NCI-H82 (cell line): ENCODE results near the gene SGMS1.

Source experiments
- DNase-seq: peaks from one replicate; lab custom pipeline; 2025; lab: John Stamatoyannopoulos, UW

SGMS1 gene

DNA sequence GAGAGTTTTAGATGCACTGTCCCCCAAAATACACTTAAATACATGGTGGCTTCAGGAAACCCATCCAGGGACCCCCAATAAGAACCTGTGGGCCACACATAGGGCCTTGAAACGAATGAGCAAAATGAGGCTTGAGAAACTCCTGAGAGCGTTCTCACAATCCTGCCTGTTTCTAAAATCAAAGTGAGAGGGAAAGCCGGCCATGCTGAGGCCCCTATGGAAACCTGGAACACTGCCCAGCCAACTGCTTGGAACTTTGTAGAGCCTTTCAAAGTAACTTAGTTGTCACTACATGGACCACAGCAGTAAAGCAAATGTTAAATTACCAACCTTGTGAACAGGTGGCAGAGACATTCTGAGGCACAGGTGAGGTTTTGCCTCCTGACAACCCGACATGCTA is 13.4 kb downstream of the SGMS1 start:
- DNase-seq = no peak

GRCh38 chr10:50607356-50607925 is 16.3 kb downstream of the SGMS1 start:
- DNase-seq = no peak

GRCh38 chr10:50605951-50606270 is 17.8 kb downstream of the SGMS1 start:
- DNase-seq = no peak

DNA sequence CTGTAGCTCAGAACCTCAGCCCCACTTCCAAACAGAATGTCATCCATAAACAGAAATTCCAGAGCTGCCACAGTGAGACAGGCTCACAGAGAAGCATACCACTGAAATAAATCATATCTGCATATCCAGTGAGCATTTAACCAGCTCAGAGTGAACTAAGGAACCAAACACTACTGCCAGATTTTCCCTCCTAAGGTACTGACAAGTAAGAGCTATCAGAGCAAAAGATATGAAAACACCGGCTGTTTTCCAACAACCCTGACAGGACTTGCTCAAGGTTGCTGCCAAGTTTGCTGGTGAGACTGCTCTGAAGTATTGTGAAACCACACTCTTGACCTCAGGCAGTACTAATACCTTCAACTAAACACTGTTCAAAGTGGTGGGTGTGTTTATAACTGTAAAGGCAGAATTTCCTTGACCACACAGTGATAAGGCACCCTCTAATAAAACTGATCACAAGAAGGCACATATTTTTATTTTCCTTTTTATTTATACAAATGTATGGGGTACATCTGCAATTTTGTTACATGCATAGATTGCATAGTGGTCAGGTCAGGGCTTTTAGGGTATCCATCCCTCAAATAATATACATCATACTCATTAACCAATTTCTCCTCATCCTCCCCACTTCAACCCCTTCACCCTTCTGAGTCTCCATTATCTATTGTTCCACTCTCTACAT is 18.3 kb downstream of the SGMS1 start:
- no peak for DNase-seq

DNA sequence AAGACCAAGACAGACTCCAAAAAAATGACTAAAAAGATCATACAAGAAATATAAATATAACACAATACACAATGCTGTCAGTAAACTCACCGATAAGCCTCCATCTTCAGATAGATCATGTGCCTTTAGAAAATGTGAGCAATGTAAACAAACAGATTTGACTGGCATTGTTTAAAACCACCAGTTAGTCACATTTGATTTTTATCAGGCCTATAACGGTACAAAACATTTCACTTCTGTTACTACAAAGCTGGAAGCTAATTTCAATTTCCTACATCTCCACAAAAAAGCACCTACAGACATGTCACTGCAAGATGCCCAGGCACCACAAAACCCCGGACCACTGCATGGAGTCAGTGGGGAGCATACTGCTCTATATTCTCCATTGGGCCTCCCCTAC is 18.9 kb downstream of the SGMS1 start:
- DNase-seq = no peak

DNA sequence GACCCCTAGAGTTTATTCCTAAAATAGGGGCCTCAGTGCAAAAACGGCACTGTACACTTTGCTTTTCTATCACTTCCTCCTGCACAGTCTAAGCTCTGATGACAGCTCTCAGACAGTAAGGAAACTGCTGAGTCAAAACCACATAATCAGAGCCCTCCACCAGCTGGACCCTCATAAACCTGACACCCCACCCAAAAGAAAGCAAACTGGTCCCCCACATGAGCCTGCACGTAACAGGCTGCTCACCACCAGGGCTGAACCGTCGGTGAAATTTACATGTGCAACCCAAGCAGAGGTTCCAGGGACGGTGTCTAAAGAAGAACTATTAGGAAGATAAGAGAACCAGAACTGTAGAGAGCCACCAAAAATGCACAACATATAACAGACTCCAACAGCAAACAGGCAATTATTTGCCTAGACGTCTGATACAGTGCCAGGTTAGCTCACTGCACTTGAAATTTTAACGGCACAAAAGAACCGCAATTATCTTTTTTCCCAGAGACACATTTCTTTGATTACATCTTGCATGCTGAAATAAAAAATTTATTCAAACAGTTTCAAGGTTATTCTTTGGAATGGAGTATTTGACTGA is 19.6 kb downstream of the SGMS1 start:
- DNase-seq = no peak

GRCh38 chr10:50603151-50603850 is 20.5 kb downstream of the SGMS1 start:
- no peak for DNase-seq

- DNase-seq = no peak
These were observed 21.8 kb downstream of the SGMS1 start for GRCh38 chr10:50601974-50602373.

GRCh38 chr10:50600831-50601477 is 22.8 kb downstream of the SGMS1 start:
- DNase-seq = no peak

DNA sequence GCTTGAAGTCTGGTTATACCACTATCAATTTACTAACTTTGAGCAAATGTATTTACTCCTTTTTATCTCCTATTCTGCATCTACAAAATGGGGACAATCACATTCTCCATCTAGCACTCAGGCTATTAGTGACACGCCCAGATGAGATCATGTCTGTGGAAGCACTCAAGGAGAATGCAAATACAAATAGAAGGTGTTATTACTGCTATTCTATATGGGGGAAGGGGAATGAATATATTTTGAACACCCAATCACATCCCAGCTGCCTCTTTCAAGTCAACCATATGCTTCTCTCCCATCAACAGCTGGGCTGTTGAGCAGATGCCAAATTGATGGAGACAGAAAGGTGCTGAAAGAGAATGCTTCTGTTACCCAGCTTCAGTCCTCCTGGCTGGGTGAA is 23.5 kb downstream of the SGMS1 start:
- peak; percentile 13 for DNase-seq

- no peak for DNase-seq
These were observed 26.9 kb downstream of the SGMS1 start for GRCh38 chr10:50596897-50597296.

DNA sequence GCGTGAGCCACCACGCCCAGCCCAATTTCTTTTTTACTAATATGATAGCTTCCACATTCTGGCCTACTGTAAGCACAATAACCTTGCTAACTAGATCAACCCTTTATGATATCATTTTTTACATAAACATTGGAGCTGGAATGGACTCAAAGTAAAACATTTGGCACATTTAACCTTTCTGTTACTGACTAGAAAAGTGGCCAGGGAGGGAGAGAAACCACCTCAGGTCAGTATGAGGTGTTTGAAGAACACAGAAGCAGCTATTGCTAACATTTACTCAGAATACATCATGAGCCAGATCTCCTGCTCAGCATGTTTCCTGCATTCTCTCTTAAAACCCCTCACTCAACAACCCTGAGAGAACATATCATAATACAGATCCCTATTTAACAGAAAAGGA is 27.3 kb downstream of the SGMS1 start:
- DNase-seq = no peak

DNA sequence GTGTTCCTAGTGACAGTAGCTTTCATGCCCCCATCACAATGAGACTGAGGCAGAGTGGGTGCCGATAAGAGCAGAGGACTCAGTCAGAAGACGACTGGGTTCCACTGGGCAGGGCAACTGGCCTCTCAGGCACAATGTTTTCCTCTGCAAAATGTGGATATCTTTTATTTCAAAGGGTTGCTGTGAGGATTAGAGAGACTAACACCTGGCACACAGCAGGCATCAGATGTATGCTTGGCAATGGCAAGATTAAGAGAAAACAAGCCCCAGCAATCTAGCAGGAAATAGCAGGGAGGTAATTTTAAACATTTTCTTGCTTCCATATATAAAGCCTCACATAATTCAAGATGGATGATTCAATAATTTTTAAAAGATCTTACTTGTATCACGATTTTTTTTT is 28.0 kb downstream of the SGMS1 start:
- no peak for DNase-seq

DNA sequence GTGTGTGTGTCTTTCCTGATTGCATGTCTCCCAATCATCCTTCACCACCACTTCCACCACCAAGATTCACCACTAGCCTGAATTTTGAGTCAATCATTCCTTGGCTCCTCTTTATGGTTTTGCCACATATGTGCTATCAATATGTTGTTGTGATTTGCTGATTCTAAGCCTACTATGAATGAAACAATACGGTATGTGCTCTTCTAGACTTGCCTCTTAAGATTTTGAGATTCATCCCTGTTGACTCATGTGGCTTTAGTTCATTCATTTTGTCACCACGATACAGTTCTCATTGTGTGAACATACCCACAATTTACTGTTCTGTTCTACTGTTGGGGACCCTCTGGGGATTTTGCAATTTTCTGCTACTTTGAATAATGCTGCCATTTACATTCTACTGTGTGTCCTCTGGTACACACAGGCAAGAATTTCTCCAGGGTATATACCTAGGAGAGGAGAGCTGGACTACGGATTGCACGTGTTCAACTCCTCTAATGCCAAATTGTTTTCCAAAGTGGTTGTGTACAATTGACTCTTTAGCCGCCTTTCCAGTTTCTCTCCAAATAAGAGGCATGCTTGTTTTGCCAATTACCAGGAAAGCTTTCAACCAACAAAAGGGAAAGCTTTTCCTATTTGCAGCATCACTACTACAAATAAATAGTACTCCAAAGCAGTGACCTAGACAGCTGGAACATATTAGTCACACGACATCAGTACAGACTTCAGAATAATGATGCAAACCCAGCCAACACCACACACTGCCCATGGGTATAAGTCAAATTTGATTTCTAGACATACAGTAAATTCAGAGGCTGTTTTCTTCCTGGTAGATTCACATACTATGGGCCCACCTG is 30.0 kb downstream of the SGMS1 start:
- DNase-seq = no peak

DNA sequence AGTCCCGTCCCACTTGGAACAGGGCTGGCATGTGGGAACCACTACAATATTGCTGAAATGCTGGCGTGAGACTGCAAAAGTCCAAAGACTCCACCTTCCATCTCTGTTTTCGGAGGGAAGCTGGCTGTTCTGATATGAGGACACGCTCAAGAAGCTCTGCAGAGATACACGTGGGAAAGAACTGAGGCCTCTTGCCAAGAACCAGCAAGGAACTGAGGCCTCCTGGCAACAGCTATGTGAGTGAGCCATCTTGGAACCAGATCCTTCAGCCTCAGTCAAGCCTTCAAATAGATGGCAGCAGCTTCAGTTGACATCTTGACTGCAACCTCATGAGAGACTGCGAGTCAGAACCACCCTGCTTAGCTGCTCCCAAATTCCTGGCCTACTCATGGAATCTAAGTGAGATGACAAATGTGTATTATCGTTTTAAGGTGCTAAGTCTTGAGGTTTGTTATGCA is 30.8 kb downstream of the SGMS1 start:
- DNase-seq = no peak

DNA sequence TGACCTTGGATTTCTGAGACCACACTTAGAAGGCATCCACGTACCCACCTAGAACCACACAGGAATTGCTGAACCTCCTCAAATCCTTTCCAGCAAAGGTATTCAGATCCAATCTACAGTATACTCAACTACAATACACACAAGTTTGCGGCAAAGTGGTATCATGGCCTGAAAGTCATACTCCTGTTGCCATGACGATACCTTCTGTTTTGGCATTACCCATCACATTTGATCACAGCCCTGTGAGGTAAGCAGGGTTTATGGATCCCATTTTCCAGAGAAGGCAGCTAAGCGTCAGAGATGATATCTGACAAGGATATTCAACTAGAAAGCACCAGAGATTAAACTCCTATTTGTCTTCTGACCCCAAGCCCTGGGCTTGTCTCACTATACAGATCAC is 32.8 kb downstream of the SGMS1 start:
- no peak for DNase-seq

DNA sequence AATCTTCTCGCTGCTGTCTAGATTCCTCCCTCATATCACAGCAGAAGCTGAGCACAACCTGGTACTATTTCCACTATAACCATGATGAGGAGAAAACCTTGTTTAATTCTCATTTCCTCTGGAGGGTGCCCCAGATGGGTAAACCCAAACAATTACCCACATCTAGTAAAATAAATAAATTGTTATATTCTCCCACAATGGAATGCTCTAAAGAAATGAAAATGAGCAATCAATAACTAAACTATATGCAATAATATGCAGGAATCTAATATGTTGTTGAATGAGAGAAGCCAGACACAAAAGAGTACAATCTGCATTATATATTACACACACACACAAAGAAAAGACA is 37.0 kb downstream of the SGMS1 start:
- DNase-seq = no peak

DNA sequence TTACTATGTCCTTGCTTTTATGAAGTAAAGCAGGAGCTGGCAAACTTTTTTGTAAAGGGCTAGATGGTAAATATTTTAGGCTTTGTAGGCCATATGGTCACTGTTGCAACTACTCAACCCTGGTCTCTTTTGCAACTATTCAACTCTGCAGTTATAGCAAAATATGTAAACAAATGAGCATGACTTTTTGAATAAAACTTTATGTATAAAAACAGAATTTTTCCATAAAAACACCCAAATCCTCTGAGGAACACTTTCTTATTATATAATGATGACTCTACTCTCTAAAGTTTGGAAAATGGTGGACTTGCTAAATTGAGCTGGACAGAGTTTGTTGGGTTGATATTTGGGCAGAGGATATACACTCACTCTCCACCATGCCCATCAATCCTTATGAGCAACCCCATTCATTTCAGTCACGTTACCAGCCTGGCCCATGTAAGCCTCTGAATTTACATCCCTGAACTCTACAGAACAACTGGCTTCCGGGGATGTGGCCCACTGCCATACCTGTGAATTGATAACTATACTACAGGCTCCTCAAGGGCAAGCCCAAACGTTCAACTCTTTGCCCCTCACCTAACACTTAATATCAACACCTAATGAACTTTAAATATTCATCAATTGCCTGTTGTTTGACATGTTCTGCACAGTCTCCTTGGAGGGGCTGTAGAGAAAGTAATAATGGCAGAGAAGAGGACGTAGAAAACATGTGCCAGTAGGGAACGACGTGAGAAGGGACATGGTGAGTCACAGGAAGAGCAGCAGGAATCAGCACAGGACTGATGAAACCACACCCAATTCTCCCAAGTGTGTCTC is 37.6 kb downstream of the SGMS1 start:
- DNase-seq = no peak

GRCh38 chr10:50582766-50583762 is 40.7 kb downstream of the SGMS1 start:
- DNase-seq = no peak

DNA sequence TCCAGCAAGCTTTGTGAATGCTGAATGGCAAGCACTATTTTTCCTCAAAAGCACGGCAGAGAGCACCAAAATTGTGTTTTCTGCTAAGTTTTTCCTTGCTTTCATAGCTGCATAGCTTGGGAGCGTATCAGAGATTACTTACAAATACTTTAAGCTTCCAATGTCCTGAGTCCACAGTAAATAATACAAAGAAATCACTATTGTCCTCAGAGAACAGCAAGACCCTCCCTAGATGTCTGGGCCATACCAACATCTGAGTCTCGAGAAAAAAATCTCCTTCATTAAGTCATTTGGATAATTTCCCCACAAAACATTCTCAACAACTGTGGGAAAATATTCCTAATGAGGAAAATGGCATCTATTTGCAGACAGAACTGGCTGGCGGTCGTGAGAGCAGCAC is 41.7 kb downstream of the SGMS1 start:
- DNase-seq = no peak
